ENCODE results near the gene MLXIP. TPM values are rescaled to one million over a fixed set of nuclear protein-coding genes. Genes with fewer than 3 reads are reported as not detected.

Gene MLXIP
- total RNA-seq, 1 experiment from 2014 or later: 46.3 TPM

DNA sequence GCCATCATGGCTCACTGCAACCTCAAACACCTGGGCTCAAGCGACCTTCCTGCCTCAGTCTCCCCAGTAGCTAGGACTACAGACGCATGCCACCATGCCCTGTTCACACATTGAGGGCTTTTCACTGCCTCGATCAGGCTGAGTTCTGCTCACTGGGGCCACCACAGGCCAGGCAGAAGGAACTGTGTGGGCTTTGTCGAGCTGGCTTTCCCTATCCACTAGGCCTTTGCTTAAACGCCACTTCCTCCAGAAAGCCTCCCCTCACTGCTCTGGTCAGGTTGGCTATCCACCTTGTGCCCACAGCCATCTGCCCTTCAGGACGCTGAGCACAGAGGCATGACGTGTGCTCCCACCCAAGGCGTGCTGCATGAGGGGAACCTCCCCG, 45.2 kb downstream of the MLXIP start (continued):
- TF ChIP-seq, protein P1, sequence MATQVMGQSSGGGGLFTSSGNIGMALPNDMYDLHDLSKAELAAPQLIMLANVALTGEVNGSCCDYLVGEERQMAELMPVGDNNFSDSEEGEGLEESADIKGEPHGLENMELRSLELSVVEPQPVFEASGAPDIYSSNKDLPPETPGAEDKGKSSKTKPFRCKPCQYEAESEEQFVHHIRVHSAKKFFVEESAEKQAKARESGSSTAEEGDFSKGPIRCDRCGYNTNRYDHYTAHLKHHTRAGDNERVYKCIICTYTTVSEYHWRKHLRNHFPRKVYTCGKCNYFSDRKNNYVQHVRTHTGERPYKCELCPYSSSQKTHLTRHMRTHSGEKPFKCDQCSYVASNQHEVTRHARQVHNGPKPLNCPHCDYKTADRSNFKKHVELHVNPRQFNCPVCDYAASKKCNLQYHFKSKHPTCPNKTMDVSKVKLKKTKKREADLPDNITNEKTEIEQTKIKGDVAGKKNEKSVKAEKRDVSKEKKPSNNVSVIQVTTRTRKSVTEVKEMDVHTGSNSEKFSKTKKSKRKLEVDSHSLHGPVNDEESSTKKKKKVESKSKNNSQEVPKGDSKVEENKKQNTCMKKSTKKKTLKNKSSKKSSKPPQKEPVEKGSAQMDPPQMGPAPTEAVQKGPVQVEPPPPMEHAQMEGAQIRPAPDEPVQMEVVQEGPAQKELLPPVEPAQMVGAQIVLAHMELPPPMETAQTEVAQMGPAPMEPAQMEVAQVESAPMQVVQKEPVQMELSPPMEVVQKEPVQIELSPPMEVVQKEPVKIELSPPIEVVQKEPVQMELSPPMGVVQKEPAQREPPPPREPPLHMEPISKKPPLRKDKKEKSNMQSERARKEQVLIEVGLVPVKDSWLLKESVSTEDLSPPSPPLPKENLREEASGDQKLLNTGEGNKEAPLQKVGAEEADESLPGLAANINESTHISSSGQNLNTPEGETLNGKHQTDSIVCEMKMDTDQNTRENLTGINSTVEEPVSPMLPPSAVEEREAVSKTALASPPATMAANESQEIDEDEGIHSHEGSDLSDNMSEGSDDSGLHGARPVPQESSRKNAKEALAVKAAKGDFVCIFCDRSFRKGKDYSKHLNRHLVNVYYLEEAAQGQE (IDR thresholded peaks at IDR 0.05; ENCODE audit: low read depth): no peak
- no peak for TF ChIP-seq ZNF274 (IDR thresholded peaks at IDR 0.05; ENCODE audit: low read depth, low read length)
- no peak for TF ChIP-seq EZH2phosphoT487 (IDR thresholded peaks at IDR 0.05; ENCODE audit: borderline replicate concordance)
- TF ChIP-seq, protein P2, sequence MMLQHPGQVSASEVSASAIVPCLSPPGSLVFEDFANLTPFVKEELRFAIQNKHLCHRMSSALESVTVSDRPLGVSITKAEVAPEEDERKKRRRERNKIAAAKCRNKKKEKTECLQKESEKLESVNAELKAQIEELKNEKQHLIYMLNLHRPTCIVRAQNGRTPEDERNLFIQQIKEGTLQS (IDR thresholded peaks at IDR 0.05): no peak
- TF ChIP-seq, protein P3, sequence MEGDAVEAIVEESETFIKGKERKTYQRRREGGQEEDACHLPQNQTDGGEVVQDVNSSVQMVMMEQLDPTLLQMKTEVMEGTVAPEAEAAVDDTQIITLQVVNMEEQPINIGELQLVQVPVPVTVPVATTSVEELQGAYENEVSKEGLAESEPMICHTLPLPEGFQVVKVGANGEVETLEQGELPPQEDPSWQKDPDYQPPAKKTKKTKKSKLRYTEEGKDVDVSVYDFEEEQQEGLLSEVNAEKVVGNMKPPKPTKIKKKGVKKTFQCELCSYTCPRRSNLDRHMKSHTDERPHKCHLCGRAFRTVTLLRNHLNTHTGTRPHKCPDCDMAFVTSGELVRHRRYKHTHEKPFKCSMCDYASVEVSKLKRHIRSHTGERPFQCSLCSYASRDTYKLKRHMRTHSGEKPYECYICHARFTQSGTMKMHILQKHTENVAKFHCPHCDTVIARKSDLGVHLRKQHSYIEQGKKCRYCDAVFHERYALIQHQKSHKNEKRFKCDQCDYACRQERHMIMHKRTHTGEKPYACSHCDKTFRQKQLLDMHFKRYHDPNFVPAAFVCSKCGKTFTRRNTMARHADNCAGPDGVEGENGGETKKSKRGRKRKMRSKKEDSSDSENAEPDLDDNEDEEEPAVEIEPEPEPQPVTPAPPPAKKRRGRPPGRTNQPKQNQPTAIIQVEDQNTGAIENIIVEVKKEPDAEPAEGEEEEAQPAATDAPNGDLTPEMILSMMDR (IDR thresholded peaks at IDR 0.05 in 2 of 3, conservative IDR thresholded peaks at IDR 0.05 in 1 of 3; ENCODE audit: borderline replicate concordance in 1 of 3, insufficient read depth in 1 of 3, low read depth in 2 of 3, low read length in 2 of 3): no peak

DNA sequence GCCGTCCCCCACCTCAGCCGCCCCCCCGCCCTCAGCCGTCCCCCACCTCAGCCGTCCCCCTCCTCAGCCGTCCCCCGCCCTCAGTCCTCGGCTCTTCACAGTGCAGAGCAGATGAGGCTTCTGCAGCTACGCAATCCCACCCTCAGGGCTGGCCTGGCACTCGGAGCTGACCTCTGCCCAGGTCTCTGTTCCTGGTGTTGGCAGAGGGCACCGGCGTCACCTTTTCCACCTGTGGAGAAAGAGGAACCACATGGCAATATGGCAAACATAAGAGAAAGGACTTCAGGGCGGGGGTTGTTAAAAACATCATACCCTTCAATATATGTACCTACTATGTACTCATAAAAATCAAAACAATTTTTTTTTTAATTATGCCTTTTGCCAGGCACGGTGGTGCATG, 45.8 kb downstream of the MLXIP start:
- Histone ChIP-seq H4K20me1 (ENCODE audit: insufficient read depth) (no peaks in the 10 kb centered on the region; the same call in 1 of the 2 replicates), H2AFZ (ENCODE audit: low read depth, low read length, poor library complexity, severe bottlenecking) (no peak overlapping the region), H3K9me2 (ENCODE audit: insufficient read depth) (no peaks in the 10 kb centered on the region), H3K36me3 (ENCODE audit: control insufficient read depth in 1 of 2, insufficient read depth in 2 of 2, low read length in 2 of 2) (peaks cover 9 to 10% of the 10 kb centered on the region in 2 experiments; a peak in 2 of 4 replicates), H3K9ac (ENCODE audit: low read length) (no peak overlapping the region), H3K27me3 (ENCODE audit: insufficient read depth, low read length) (no peaks in the 10 kb centered on the region), H3K4me1 (ENCODE audit: control insufficient read depth in 1 of 2, insufficient read depth in 2 of 2, low read length in 2 of 2) (peaks cover 11 to 15% of the 10 kb centered on the region in 2 experiments), H3K79me2 (ENCODE audit: insufficient read depth, low read length) (peaks cover 69% of the 10 kb centered on the region), H3K4me3 (replicated peaks in 1 of 2; ENCODE audit: low read depth in 1 of 2, low read length in 2 of 2) (no peak overlapping the region), H3K27ac (ENCODE audit: low read depth, low read length) (no peak overlapping the region), H3K4me2 (ENCODE audit: low read length) (no peak overlapping the region), H3K9me3 (ENCODE audit: control insufficient read depth in 1 of 2, insufficient read depth in 1 of 2, low read depth in 1 of 2, low read length in 2 of 2) (no peaks in the 10 kb centered on the region)
- no TSS peak for BruUV-seq (replicated peaks)
- ATAC-seq (no peak), DNase-seq (ENCODE audit: low read depth, low spot score) (no peak)
- ChIA-PET CTCF (interaction anchor here (1.8 to 4.5 kb wide), 3 partner anchors 61 to 75 kb away, joined by 3 to 29 read pairs (median 13); no protein-coding TSS in a partner anchor), RAD21 (ENCODE audit: low non-redundant PET in 1 of 2, low total read pairs in 2 of 2, uncharacterized antibody in 2 of 2, unreplicated experiment in 2 of 2) (no interaction called here), POLR2A (no interaction called here)
- intact Hi-C loops (cut with micrococcal nuclease): no loop called here
- no peak for TF ChIP-seq CBX3 (IDR thresholded peaks at IDR 0.05; ENCODE audit: low read depth)
- TF ChIP-seq EZH2 (IDR thresholded peaks at IDR 0.05): no peak
- TF ChIP-seq JUND (IDR thresholded peaks at IDR 0.05): no peak
- TF ChIP-seq, protein P1 (IDR thresholded peaks at IDR 0.05; ENCODE audit: low read depth): no peak
- no peak for TF ChIP-seq ZFX (IDR thresholded peaks at IDR 0.05)
- no peak for TF ChIP-seq CEBPB (IDR thresholded peaks at IDR 0.05; ENCODE audit: low read depth)
- TF ChIP-seq EGR1 (IDR thresholded peaks at IDR 0.05; ENCODE audit: low read depth): no peak
- no peak for TF ChIP-seq TCF7L2 (IDR thresholded peaks at IDR 0.05; ENCODE audit: borderline replicate concordance, extremely low read depth, insufficient read depth, insufficient read length)
- TF ChIP-seq, protein P4, sequence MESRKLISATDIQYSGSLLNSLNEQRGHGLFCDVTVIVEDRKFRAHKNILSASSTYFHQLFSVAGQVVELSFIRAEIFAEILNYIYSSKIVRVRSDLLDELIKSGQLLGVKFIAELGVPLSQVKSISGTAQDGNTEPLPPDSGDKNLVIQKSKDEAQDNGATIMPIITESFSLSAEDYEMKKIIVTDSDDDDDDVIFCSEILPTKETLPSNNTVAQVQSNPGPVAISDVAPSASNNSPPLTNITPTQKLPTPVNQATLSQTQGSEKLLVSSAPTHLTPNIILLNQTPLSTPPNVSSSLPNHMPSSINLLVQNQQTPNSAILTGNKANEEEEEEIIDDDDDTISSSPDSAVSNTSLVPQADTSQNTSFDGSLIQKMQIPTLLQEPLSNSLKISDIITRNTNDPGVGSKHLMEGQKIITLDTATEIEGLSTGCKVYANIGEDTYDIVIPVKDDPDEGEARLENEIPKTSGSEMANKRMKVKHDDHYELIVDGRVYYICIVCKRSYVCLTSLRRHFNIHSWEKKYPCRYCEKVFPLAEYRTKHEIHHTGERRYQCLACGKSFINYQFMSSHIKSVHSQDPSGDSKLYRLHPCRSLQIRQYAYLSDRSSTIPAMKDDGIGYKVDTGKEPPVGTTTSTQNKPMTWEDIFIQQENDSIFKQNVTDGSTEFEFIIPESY (IDR thresholded peaks at IDR 0.05; ENCODE audit: extremely low read depth, insufficient replicate concordance, low read length): no peak
- TF ChIP-seq ZNF274 (IDR thresholded peaks at IDR 0.05; ENCODE audit: low read depth, low read length): no peak

Measured in HCT116 (cell line).